WTC11 (cell line): Measurements from ENCODE around the gene MST1R. TPM values are rescaled to one million over a fixed set of nuclear protein-coding genes. Genes with fewer than 3 reads are reported as not detected.
A peak's percentile ranks its signal among the peaks of the same experiment; 100 is the strongest.

Source experiments
- ATAC-seq: fragments of 200-7000 bp; cut with Tn5 transposase; 2 replicates; pipeline ENCODE4 v1.10.0; 2021; ENCODE audit warnings: mild to moderate bottlenecking, moderate library complexity
- CTCF ChIA-PET: fragments of 300-600 bp; sonication (Branson Sonifier 250); formaldehyde crosslinking; loops from one replicate; lab custom pipeline; 2021; ENCODE audit warnings: antibody characterized with exemption; lab: Charles Lee
- POLR2A ChIA-PET: fragments of 350-600 bp; sonication (Branson Sonifier 250); formaldehyde crosslinking; loops from one replicate; lab custom pipeline; 2021; ENCODE audit warnings: antibody characterized with exemption; lab: Charles Lee
- DNase-seq: peaks from one replicate; pipeline ENCODE4 v3.0.0; 2021; ENCODE audit warnings: low spot score
- H3K27ac Mint-ChIP-seq: 2 replicates; pipeline ENCODE4 v1.8.0; 2021; ENCODE audit warnings: mixed read lengths
- H3K27me3 Mint-ChIP-seq: 2 replicates; pipeline ENCODE4 v1.8.0; 2021; ENCODE audit warnings: low read depth, mild to moderate bottlenecking, moderate library complexity, mixed read lengths
- H3K36me3 Mint-ChIP-seq: 2 replicates; pipeline ENCODE4 v1.8.0; 2021; ENCODE audit warnings: mixed read lengths
- H3K4me1 Mint-ChIP-seq: 2 replicates; pipeline ENCODE4 v1.8.0; 2022; ENCODE audit warnings: mixed read lengths
- H3K4me3 Mint-ChIP-seq: 2 replicates; pipeline ENCODE4 v1.8.0; 2021; ENCODE audit warnings: mild to moderate bottlenecking, moderate library complexity, mixed read lengths
- H3K9me3 Mint-ChIP-seq: 2 replicates; pipeline ENCODE4 v1.8.0; 2021; ENCODE audit warnings: mixed read lengths
- AFF4 ChIP-seq: sonication (generic); formaldehyde crosslinking; IDR thresholded peaks from 2 replicates; pipeline ENCODE4 v1.8.1; 2023; ENCODE audit warnings: mild to moderate bottlenecking, missing genetic modification reagents, borderline replicate concordance
- ATF3 ChIP-seq: sonication (generic); formaldehyde crosslinking; conservative IDR thresholded peaks from 2 replicates; pipeline ENCODE4 v1.8.1; 2022; ENCODE audit warnings: mild to moderate bottlenecking, missing genetic modification reagents
- CREM ChIP-seq: sonication (generic); formaldehyde crosslinking; IDR thresholded peaks from 2 replicates; pipeline ENCODE4 v1.8.1; 2022; ENCODE audit warnings: mild to moderate bottlenecking, missing genetic modification reagents, moderate library complexity
- E2F4 ChIP-seq: sonication (generic); formaldehyde crosslinking; IDR thresholded peaks from 2 replicates; pipeline ENCODE4 v1.8.1; 2022; ENCODE audit warnings: low read depth, mild to moderate bottlenecking, moderate library complexity, missing genetic modification reagents, borderline replicate concordance
- ERG ChIP-seq: fragments of 250-450 bp; sonication (Bioruptor Pico); IDR thresholded peaks from 2 replicates; pipeline ENCODE4 v1.8.0; 2021; ENCODE audit warnings: mild to moderate bottlenecking
- ETV6 ChIP-seq: sonication (generic); formaldehyde crosslinking; IDR thresholded peaks from 2 replicates; pipeline ENCODE4 v1.8.1; 2022; ENCODE audit warnings: mild to moderate bottlenecking, missing genetic modification reagents
- FOXP1 ChIP-seq: sonication (generic); formaldehyde crosslinking; IDR thresholded peaks from 2 replicates; pipeline ENCODE4 v1.8.0; 2022; ENCODE audit warnings: missing genetic modification reagents, mild to moderate bottlenecking, moderate library complexity, borderline replicate concordance
- GRHL2 ChIP-seq: fragments of 250-450 bp; sonication (Bioruptor Pico); IDR thresholded peaks from 2 replicates; pipeline ENCODE4 v1.8.0; 2022; ENCODE audit warnings: mild to moderate bottlenecking, moderate library complexity; ENCODE audit not compliant: insufficient replicate concordance, severe bottlenecking
- HMGA2 ChIP-seq: fragments of 250-450 bp; sonication (Bioruptor Pico); IDR thresholded peaks from 2 replicates; pipeline ENCODE4 v1.4.0; 2021; ENCODE audit warnings: mild to moderate bottlenecking, moderate library complexity
- JAZF1 ChIP-seq: fragments of 250-450 bp; sonication (Bioruptor Pico); IDR thresholded peaks from 2 replicates; pipeline ENCODE4 v1.9.0; 2021; ENCODE audit warnings: moderate library complexity, mild to moderate bottlenecking, inconsistent platforms
- MAX ChIP-seq: sonication (generic); formaldehyde crosslinking; IDR thresholded peaks from 2 replicates; pipeline ENCODE4 v1.8.0; 2022; ENCODE audit warnings: mild to moderate bottlenecking, missing genetic modification reagents
- NFE2L1 ChIP-seq: sonication (generic); formaldehyde crosslinking; IDR thresholded peaks from 2 replicates; pipeline ENCODE4 v1.8.1; 2023; ENCODE audit warnings: missing genetic modification reagents
- SMAD3 ChIP-seq: sonication (generic); formaldehyde crosslinking; IDR thresholded peaks from 2 replicates; pipeline ENCODE4 v1.8.0; 2022; ENCODE audit warnings: missing genetic modification reagents, mild to moderate bottlenecking, borderline replicate concordance
- SMAD4 ChIP-seq: sonication (generic); formaldehyde crosslinking; IDR thresholded peaks from 2 replicates; pipeline ENCODE4 v1.8.0; 2022; ENCODE audit warnings: mild to moderate bottlenecking, missing genetic modification reagents
- SP1 ChIP-seq: sonication (generic); formaldehyde crosslinking; conservative IDR thresholded peaks from 2 replicates; pipeline ENCODE4 v1.8.1; 2022; ENCODE audit warnings: missing genetic modification reagents
- TEAD4 ChIP-seq: sonication (generic); formaldehyde crosslinking; IDR thresholded peaks from 2 replicates; pipeline ENCODE4 v1.8.0; 2022; ENCODE audit warnings: mild to moderate bottlenecking, missing genetic modification reagents
- ZBTB21 ChIP-seq: sonication (generic); formaldehyde crosslinking; IDR thresholded peaks from 2 replicates; pipeline ENCODE4 v1.8.1; 2023; ENCODE audit warnings: mild to moderate bottlenecking, missing genetic modification reagents, borderline replicate concordance
- ZNF121 ChIP-seq: sonication (generic); formaldehyde crosslinking; IDR thresholded peaks from 2 replicates; pipeline ENCODE4 v1.8.0; 2023; ENCODE audit warnings: missing genetic modification reagents
- ZNF138 ChIP-seq: sonication (generic); formaldehyde crosslinking; conservative IDR thresholded peaks from 2 replicates; pipeline ENCODE4 v1.8.1; 2022; ENCODE audit warnings: mild to moderate bottlenecking, moderate library complexity, missing genetic modification reagents
- ZNF232 ChIP-seq: sonication (generic); formaldehyde crosslinking; IDR thresholded peaks from 2 replicates; pipeline ENCODE4 v1.8.0; 2022; ENCODE audit warnings: mild to moderate bottlenecking, missing genetic modification reagents
- ZNF263 ChIP-seq: sonication (generic); formaldehyde crosslinking; IDR thresholded peaks from 2 replicates; pipeline ENCODE4 v1.8.1; 2022; ENCODE audit warnings: low read depth, mild to moderate bottlenecking, moderate library complexity, missing genetic modification reagents
- ZNF512 ChIP-seq: sonication (generic); formaldehyde crosslinking; IDR thresholded peaks from 2 replicates; pipeline ENCODE4 v1.8.1; 2022; ENCODE audit warnings: missing genetic modification reagents, borderline replicate concordance
- ZNF532 ChIP-seq: fragments of 250-450 bp; sonication (Bioruptor Pico); IDR thresholded peaks from 2 replicates; pipeline ENCODE4 v1.9.0; 2021; ENCODE audit warnings: mild to moderate bottlenecking, borderline replicate concordance
- total RNA-seq: library from RNA; stranded (reverse); gene quantifications from 3 replicates; pipeline ENCODE4 v1.2.3, GENCODE V29; 2021

Gene MST1R
- total RNA-seq, 1 experiment from 2014 or later = 6.2 TPM

- DNase-seq = peak; percentile 97
- H3K36me3 Mint-ChIP-seq = peaks cover 12% of the 10 kb centered on the region
- peak within 1 kb of the TSS; percentile 86 for H3K27ac Mint-ChIP-seq
- H3K9me3 Mint-ChIP-seq = no peaks in the 10 kb centered on the region
- POLR2A ChIA-PET = interaction anchor here (0.7 to 1.3 kb wide), 3 partner anchors 12 to 405 kb away, joined by 3 read pairs; partner anchors contain the start of gene RBM6
- ATAC-seq = peak; percentile 99
- H3K4me1 Mint-ChIP-seq = peaks cover 11% of the 10 kb centered on the region
- CTCF ChIA-PET = interaction anchor here (1.0 to 1.6 kb wide), 9 partner anchors 12 to 54 kb away, joined by 3 to 6 read pairs (median 4); partner anchors contain the start of gene INKA1
- peak within 1 kb of the TSS; percentile 97 for H3K4me3 Mint-ChIP-seq
- no peaks in the 10 kb centered on the region for H3K27me3 Mint-ChIP-seq
- no peak for TF ChIP-seq ZNF232 (CRISPR knock-in tag)
- TF ChIP-seq GRHL2 (CRISPR knock-in tag) = no peak
- peak; percentile 94 for TF ChIP-seq E2F4
- peak; percentile 94 for TF ChIP-seq SP1 (CRISPR knock-in tag)
- TF ChIP-seq CREM (CRISPR knock-in tag) = peak; percentile 86
- no peak; the same call in 1 of the 2 replicates for TF ChIP-seq AFF4 (CRISPR knock-in tag)
- no peak for TF ChIP-seq ERG
- TF ChIP-seq ZBTB21 (CRISPR knock-in tag) = no peak; the same call in 1 of the 2 replicates
- no peak for TF ChIP-seq ZNF512 (CRISPR knock-in tag)
- peak; percentile 36; the same call in 1 of the 2 replicates for TF ChIP-seq FOXP1 (CRISPR knock-in tag)
- TF ChIP-seq ATF3 (CRISPR knock-in tag) = no peak
- TF ChIP-seq TEAD4 (CRISPR knock-in tag) = no peak
- peak; percentile 93 for TF ChIP-seq MAX (CRISPR knock-in tag)
- TF ChIP-seq JAZF1 (CRISPR knock-in tag) = no peak
- TF ChIP-seq NFE2L1 = no peak; the same call in 1 of the 2 replicates
- TF ChIP-seq ZNF121 (CRISPR knock-in tag) = no peak
- no peak for TF ChIP-seq ZNF263
- no peak for TF ChIP-seq SMAD4 (CRISPR knock-in tag)
- peak; percentile 70; the same call in 1 of the 2 replicates for TF ChIP-seq SMAD3 (CRISPR knock-in tag)
- no peak for TF ChIP-seq HMGA2 (CRISPR knock-in tag)
- TF ChIP-seq ZNF532 (CRISPR knock-in tag) = no peak
- TF ChIP-seq ZNF138 (CRISPR knock-in tag) = peak; percentile 90
- TF ChIP-seq ETV6 (CRISPR knock-in tag) = peak; percentile 91
Measured at GRCh38 chr3:49856181-49857005, 47.3 kb downstream of the MST1R start, which contains the start of gene TRAIP. Gene TRAIP (minus strand): TSS chr3:49856564. CDS start chr3:49856453, 111 bp downstream.
